IPS DF 19.7 (cell line): ENCODE results near the gene BPGM.
"Not testable (repeated sequence)": the region's sequence is repeated elsewhere in the genome, so short reads cannot be mapped to it uniquely, and the experiment has no call there.

Source experiments
- DNase-seq: peaks from one replicate; pipeline ENCODE4 v3.0.0-alpha.2; 2013; ENCODE audit warnings: low read depth, low spot score

Gene BPGM

GRCh38 chr7:134662871-134663205 is 16.2 kb downstream of the BPGM start:
- DNase-seq = no peak

DNA sequence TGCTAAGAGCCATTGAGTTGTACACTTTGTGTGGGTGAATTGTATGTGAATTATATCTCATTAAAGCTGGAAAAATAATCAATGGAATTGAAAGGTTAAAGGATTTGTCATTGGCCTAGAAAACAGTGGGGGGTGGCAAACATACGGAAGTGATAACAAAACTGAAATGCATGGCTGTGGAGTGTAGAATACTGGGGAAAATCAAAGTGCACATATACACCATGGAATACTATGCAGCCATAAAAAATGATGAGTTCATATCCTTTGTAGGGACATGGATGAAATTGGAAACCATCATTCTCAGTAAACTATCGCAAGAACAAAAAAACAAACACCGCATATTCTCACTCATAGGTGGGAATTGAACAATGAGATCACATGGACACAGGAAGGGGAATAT is 18.4 kb downstream of the BPGM start:
- not testable (repeated sequence) for DNase-seq

DNA sequence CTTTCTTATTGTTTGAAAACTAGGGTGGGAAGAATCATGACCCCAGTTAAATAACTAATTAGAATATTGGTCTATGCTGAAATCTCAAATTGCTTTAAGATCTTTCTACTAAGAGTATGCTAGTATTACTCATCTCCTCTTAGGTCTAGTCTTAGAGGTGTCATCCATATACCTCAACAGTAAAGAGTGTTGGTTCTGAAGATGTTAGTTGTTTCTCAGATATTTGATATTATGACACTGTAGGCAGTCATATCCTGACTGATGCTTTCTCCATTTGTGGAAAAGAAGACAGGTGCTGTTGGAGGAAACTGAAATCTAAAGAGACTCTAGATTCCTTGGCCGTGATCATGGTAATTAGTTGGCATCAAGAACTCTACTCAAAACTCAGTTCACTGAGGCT is 21.2 kb downstream of the BPGM start:
- DNase-seq = no peak

DNA sequence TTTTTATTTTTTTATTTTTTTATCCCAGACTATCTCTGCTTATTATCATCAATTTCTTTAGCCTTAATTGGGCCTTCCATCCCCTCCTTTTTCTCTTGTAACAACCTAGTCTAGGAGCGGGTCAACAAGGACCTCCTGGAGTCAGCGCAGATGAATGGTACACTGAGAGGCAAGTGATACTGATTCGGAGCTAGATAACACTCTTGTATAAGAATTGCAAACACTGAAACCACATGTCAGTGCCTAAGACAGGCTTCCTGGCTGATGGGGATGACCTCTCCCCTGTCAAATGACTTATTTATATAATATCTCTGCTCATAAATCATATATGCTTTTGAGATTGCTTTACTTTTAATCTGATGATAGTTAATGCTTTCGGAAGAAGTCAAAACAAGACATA is 22.7 kb downstream of the BPGM start:
- no peak for DNase-seq

DNA sequence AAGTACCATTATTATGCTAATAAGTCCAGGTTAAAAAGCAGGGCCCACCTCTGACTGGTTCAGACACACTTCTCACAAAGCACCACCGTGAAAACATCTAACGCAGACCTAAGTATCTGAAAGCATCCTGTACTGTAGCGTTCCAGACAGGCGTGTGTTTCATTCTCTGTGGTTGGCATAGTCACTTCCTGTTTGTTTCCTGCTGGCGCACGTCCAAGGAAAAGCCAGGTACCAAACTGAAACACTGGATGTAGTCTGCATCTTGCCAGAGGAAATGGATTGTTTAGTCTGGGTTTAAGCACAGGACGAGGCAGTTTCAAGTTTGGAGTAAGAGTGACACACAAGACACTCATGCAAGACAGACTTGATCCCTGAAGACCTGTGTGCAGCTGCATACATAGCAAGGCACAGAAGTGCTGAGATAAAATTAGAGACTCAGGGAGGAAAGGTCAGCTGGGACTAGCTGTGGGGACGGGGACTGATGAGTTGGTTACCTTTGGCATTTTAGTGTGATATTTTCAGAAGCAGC is 23.3 kb downstream of the BPGM start:
- DNase-seq = no peak

DNA sequence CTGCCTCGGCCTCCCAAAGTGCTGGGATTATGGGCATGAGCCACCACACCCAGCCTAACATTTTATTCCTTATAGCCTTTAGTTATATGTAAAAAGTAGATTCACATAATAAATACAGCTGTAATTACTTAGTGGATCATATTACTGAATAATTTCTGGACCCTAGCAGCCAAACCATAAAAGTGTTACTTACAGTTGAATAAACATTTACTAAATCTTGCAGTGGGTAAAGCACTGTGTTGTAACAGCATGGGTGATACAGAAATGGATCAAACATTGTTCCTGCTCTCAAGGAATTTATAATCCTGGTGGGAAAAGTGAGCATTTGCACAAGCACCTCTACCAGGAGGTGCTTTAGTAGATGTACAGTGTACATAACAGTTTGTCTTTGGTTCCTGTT is 25.0 kb downstream of the BPGM start:
- no peak for DNase-seq

DNA sequence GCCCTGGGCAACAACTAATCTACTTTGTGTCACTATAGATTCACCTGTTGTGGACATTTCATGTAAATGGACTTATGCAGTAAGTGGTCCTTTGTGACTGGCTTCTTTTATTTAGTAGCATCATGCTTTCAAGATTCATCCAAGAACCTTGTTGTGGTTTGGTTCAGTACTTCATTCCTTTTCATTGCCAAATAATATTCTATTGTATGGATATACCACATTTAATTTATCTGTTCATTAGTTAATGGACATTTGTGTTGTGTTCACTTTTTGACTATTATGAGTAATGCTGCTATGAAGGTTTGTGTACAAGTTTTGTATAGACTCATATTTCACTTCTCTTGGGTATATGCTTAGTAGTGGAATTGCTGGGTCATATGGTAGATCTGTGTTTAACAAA is 27.8 kb downstream of the BPGM start:
- no peak for DNase-seq

GRCh38 chr7:134676743-134677142 is 30.1 kb downstream of the BPGM start:
- no peak for DNase-seq

- no peak for DNase-seq
Measured at GRCh38 chr7:134678115-134678514, 31.5 kb downstream of the BPGM start.

DNA sequence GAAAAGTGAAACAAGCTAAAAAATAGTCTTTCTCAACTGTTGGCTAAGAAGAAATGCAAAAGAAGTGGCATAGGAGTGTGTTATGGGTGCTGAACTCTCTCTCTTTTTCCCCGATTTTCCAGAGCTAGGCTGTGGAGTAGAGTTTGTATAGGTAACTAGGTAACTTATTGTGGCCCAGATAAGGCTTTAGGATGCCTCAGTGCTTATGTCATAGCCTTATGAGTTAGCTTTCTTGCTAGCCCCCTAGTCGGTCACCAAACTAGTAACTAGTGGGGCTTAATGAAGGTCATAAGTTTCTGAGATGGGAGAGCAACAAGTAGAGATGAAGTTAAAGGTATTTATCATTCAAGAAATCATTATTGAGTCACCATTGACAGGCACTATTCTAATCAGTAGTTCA is 32.4 kb downstream of the BPGM start:
- no peak for DNase-seq

DNA sequence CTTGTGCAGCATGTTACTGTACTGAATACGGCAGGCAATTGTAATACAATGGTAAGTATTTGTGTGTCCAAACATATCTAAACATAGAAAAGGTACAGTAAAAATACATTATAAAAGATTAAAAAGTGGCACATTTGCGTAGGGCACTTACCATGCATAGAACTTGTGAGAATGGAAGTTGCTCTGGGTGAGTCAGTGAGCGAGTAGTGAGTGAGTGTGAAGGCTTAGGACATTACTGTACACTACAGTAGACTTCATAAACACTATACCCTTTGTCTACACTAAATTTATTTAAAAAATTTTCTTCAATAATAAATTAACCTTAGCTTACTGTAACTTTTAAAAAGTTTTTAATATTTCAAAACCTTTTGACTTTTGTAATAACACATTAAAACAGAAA is 37.5 kb downstream of the BPGM start:
- no peak for DNase-seq

DNA sequence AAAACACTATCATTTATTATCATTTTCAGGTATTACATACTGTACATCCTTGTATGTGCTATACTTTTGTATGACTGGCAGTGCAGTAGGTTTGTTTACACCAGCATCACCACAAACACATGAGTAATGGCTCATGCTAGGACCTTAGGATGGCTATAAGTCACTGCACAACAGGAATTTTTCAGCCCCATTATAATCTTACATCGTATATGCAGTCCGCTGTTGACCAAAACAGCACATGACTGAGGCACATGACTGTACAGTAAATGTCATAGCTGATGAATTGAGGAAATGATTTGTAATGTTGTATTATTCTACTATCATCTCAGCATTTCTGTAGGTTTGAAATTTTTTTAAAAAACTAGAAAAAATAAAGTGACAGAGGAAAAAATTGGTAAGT is 38.6 kb downstream of the BPGM start:
- no peak for DNase-seq

- DNase-seq = no peak
Measured at GRCh38 chr7:134686786-134687185, 40.1 kb downstream of the BPGM start.

GRCh38 chr7:134689550-134689949 is 42.9 kb downstream of the BPGM start:
- not testable (repeated sequence) for DNase-seq

DNA sequence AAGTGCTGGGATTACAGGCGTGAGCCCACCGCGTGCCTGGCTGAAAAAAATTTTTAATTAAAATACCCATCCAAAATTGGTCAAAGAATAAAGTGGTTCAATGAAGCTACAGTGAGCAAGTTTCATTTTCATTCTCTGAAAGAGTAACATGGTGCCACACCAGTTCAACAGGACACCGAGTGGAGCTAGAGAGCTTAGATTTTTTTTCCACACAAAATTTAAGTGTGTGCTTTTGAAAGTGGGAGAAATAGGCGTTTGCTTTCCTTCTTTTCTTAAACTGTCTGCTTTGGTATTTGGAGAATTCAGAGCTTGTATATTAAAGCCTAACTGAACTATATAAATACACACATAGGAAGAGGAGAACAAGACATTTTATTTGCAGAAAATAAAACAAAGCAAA is 43.4 kb downstream of the BPGM start:
- no peak for DNase-seq

- no peak for DNase-seq
Measured at GRCh38 chr7:134690614-134691504, 44.2 kb downstream of the BPGM start.

DNA sequence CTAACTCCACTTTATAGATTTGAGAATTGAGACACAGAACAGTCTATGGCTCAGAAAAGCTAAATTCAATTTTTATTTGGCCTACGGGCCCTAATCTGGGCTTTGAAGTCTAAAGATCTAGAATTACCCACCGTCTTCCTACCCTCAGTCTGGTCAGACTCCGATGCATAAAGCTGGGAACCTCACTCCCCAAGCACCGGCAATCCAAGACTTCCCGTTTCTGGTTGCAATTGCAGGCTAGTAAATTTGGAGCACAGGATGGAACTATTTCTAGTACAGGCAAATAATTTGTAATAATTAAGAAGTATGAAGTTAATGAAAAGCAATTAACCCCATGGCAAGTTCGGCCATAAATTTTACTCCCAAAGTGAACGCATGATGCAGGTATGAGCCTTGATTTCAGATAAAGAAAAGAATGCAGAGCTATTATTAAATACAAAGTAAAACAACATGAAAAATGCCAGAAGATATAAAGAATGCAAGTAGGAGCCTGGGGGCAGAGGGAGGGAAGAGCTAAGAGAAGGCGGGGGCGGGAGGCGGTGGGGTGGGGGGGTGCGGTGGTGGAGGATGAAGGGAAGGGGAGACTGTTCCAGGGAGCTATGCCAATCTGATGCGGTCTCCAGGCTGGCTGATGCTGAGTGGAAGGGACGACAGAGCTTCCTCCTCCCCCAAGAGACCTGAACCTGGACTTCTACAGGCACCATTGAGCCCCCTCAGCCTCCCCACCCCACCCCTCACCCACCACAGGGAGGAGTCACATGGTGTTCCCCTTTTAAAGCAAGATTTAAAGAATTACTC is 45.1 kb downstream of the BPGM start:
- DNase-seq = no peak

DNA sequence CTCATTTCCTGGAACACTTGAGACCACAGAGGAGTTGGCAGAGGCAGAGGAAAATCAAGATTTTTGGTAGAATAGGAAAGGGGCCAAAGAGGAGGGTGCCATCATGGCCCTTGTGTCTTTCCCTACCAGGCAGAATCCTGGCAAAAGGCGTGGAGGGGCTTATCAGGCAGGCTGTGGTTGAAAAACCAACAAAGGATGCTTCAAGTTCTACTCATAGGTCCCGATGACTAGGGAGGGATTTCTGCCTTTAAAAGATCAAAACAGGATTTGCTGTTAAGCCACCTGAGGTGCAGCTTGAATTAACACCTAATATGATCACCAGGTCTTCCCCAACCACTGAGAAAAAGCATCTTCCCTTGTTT is 45.7 kb downstream of the BPGM start:
- no peak for DNase-seq

- DNase-seq = no peak
Measured at GRCh38 chr7:134693256-134693655, 46.6 kb downstream of the BPGM start.

DNA sequence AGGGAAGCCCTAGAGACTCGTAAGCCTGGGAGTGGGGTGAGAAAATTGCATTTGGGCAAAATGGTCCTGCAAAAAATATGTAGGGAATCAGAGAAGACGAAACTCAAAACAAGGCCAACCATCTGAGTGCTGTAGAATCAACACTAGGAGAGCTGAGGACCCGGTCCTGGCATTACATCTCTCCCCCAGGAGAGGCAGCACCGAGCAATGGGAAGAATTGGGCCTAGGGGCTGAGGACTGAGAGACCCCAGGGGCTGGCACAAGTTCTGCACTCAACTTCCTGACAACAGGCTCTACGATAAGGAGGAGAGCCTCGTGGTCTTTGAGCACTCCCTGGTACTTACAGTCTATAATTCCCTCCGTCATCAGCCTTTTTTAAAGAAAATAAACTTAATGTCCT is 47.6 kb downstream of the BPGM start:
- DNase-seq = peak; percentile 30

DNA sequence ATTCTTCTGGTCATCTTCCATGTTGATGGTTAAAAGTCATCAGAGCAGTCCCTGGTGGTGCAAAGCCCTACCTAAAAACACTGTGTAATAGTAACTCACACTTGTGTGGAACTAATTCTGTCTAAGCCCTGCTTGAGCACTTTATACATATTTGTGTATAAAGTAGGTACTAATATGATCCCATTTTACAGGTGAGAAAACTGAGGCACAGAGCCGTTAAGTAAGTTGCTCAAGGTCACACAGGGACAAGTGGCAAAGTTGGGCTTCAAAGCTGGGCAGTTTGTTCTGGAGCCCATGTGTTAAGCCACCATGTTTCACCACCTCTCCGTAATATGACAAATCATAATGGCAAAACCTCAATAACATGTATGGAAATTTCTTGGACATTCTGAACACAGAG is 48.1 kb downstream of the BPGM start:
- DNase-seq = no peak

DNA sequence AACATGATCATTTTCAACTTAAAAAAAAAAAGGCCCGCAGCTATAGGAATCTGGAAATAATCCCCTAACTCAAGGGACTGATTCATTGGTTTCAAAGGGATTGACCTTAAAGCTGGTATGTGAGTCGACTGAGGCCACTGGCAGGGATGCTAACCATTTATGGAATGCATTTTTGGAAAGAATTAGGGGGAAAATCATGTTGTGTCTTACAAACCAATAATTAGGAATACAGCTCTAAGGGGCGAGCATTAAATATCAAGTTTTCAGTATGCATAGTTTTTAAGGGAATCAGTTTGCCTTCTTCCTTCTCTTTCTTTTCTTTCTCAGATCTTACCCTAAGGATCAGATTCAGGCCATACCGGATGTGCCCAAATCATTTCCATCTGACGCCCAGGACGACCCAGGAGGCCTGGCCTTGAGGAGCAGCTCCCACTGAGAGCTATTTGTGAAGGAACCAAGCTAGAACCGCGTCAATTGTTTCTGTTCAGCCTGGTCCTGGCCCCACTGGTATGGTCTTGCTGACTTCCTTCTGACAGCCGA is 48.7 kb downstream of the BPGM start:
- no peak for DNase-seq

DNA sequence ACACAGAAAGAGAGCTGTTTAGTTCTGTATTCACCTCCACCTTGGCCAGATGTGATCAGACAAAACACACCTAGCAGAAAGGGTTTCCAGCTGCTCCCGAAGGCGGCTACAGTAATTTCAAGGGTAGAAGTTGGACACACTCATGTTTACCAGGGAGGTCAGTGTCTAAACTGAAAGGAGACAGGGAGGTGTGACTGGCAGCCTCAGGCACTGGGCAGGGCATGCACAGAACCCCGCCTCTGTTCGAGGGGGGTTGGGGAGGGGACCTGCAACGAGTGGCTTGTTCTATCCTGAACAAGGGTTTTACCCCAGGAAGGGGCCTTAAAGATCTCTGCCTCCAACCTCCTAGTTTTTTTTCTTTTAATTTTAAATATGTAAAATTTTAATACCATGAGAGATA is 49.6 kb downstream of the BPGM start:
- DNase-seq = no peak
